ENCODE measurements around the gene HOTAIR. TPM values are rescaled to one million over a fixed set of nuclear protein-coding genes. Genes with fewer than 3 reads are reported as not detected.

HOTAIR gene
- total and polyA plus RNA-seq, 2 donors (not counting 3 experiments of a cell fraction or from before 2014, with no cell fraction given): not detected

- POLR2A ChIA-PET: no interaction called here
- no peak overlapping the region for H3K9ac ChIP-seq (replicated peaks; ENCODE audit: extremely low read depth, insufficient read depth, low read length)
- H3K9me1 ChIP-seq (replicated peaks; ENCODE audit: control insufficient read depth, extremely low read depth, insufficient read depth, low read length): no peaks in the 10 kb centered on the region
- DNase-seq (ENCODE audit: low read depth, low spot score) (no peak), FAIRE-seq (no peak)
- H3K36me3 ChIP-seq (ENCODE audit: control insufficient read depth in 2 of 2, extremely low read depth in 1 of 2, insufficient read depth in 2 of 2, low read length in 2 of 2): no peaks in the 10 kb centered on the region
- no peaks in the 10 kb centered on the region for H3K4me1 ChIP-seq (ENCODE audit: control insufficient read depth, extremely low read depth, insufficient read depth, low read length)
- intact Hi-C loops (cut with micrococcal nuclease): no loop called here
- no TSS peak for BruUV-seq (replicated peaks)
- TF ChIP-seq POLR2A (IDR thresholded peaks at IDR 0.05; ENCODE audit: low read depth, low read length) (no peak), JUN (IDR thresholded peaks at IDR 0.05; ENCODE audit: borderline replicate concordance, insufficient read depth, insufficient read length, low read depth) (no peak), MAX (IDR thresholded peaks at IDR 0.05; ENCODE audit: insufficient read depth, insufficient read length) (no peak), GATA2 (IDR thresholded peaks at IDR 0.05; ENCODE audit: insufficient read depth, insufficient read length, low read depth, low read length) (no peak), EZH2 (IDR thresholded peaks at IDR 0.05; ENCODE audit: borderline replicate concordance, low read depth, low read length, severe bottlenecking) (no peak), POLR2AphosphoS5 (IDR thresholded peaks at IDR 0.05; ENCODE audit: insufficient read depth, low read depth, low read length) (no peak), CTCF (IDR thresholded peaks at IDR 0.05; ENCODE audit: extremely low read depth in 1 of 2, insufficient read depth in 1 of 2, low read depth in 1 of 2, low read length in 2 of 2) (no peak), MYC (IDR thresholded peaks at IDR 0.05; ENCODE audit: low read depth, low read length) (no peak), FOS (IDR thresholded peaks at IDR 0.05; ENCODE audit: borderline replicate concordance, insufficient read depth, low read length) (no peak)
- peaks cover 76 to 93% of the 10 kb centered on the region in 2 experiments for H3K27me3 ChIP-seq (ENCODE audit: control insufficient read depth in 2 of 2, insufficient read depth in 2 of 2, low read length in 2 of 2)
- no peaks in the 10 kb centered on the region for H3K9me3 ChIP-seq (replicated peaks; ENCODE audit: control insufficient read depth, insufficient read depth, low read length)
- dilution Hi-C loops (cut with MboI; ENCODE audit: extremely low pct_ligation_motif_present, low sequenced_read_pairs): no loop called here
- no peak overlapping the region for H3K27ac ChIP-seq (ENCODE audit: insufficient read depth, low read depth, low read length)
- H2AFZ ChIP-seq (ENCODE audit: low read depth, low read length): no peak overlapping the region
- no peaks in the 10 kb centered on the region for H3K79me2 ChIP-seq (ENCODE audit: control insufficient read depth, insufficient read depth, low read length)
- H3K4me3 ChIP-seq (replicated peaks in 1 of 3; ENCODE audit: insufficient read depth in 1 of 3, low read depth in 1 of 3, low read length in 3 of 3): no peak overlapping the region
- CTCF ChIA-PET: no interaction called here
- no peak overlapping the region for H3K4me2 ChIP-seq (ENCODE audit: insufficient read depth, low read length)
- no peaks in the 10 kb centered on the region for H4K20me1 ChIP-seq (replicated peaks; ENCODE audit: control insufficient read depth, extremely low read depth, insufficient read depth, low read length)
These were observed 32.2 kb downstream of the HOTAIR start for GRCh38 chr12:53942467-53942997.
